ENCODE results near the gene RPL10A. TPM values are rescaled to one million over a fixed set of nuclear protein-coding genes. Genes with fewer than 3 reads are reported as not detected.

RPL10A gene
- polyA plus RNA-seq, 2 of the 4 experiments (the other 2 are of a cell fraction), result 1,150 to 1,645 TPM

DNA sequence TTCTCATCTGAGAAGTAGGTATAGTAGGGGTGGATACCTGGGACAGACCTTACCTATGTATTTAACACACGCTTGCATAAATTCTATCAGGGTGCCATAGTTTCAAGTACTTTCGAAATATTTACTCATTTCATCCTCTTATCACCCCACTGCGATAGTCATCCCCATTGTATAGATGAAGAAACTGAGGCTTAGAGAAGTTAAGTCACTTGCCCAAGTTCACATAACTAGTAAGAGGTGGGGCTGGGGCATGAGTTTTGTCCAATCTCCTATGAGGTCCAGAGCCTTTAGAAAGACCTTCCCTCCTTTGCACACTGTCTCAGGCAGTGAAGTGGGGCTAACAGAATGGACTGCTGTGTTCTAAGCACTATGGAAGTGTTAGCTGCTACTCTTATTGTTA, 38.3 kb downstream of the RPL10A start:
- FAIRE-seq (no peak), ATAC-seq (no peak), DNase-seq (ENCODE audit: low read depth in 1 of 2, low spot score in 1 of 2) (no peak)
- no peak overlapping the region for H3K4me2 ChIP-seq
- no peak overlapping the region for H3K27ac ChIP-seq
- no peak overlapping the region for H3K4me3 ChIP-seq
- no peaks in the 10 kb centered on the region for H3K9me3 ChIP-seq
- H3K4me1 ChIP-seq, result no peaks in the 10 kb centered on the region
- 79% methylated on average over 3 of the region's 3 CpGs for WGBS (ENCODE audit: missing lambda C conversion rate)
- ChIA-PET CTCF (no interaction called here), POLR2A (no interaction called here)
- TF ChIP-seq JUNB (IDR thresholded peaks at IDR 0.05) (no peak), MAFK (IDR thresholded peaks at IDR 0.05; ENCODE audit: partially characterized antibody) (no peak), NFE2L2 (conservative IDR thresholded peaks at IDR 0.05; ENCODE audit: low read length) (no peak), SREBF2 (IDR thresholded peaks at IDR 0.05) (no peak), RARB (CRISPR knock-in tag; IDR thresholded peaks at IDR 0.05) (no peak), NPAS2 (CRISPR knock-in tag; IDR thresholded peaks at IDR 0.05; ENCODE audit: borderline replicate concordance) (no peak), ELK1 (IDR thresholded peaks at IDR 0.05; ENCODE audit: low read depth, low read length) (no peak), KDM5A (IDR thresholded peaks at IDR 0.05) (no peak), BCL3 (IDR thresholded peaks at IDR 0.05) (no peak), FOSB (CRISPR knock-in tag; IDR thresholded peaks at IDR 0.05) (no peak), CEBPB (IDR thresholded peaks at IDR 0.05) (no peak), MAZ (IDR thresholded peaks at IDR 0.05; ENCODE audit: borderline replicate concordance, low read depth, low read length) (no peak), ZNF302 (CRISPR knock-in tag; IDR thresholded peaks at IDR 0.05) (no peak), CTCF (IDR thresholded peaks at IDR 0.05) (no peak), TFCP2L1 (CRISPR knock-in tag; IDR thresholded peaks at IDR 0.05) (no peak), HOXA7 (CRISPR knock-in tag; IDR thresholded peaks at IDR 0.05) (no peak), E2F6 (IDR thresholded peaks at IDR 0.05; ENCODE audit: borderline replicate concordance, low read depth) (no peak)
- TF ChIP-seq, protein P1, sequence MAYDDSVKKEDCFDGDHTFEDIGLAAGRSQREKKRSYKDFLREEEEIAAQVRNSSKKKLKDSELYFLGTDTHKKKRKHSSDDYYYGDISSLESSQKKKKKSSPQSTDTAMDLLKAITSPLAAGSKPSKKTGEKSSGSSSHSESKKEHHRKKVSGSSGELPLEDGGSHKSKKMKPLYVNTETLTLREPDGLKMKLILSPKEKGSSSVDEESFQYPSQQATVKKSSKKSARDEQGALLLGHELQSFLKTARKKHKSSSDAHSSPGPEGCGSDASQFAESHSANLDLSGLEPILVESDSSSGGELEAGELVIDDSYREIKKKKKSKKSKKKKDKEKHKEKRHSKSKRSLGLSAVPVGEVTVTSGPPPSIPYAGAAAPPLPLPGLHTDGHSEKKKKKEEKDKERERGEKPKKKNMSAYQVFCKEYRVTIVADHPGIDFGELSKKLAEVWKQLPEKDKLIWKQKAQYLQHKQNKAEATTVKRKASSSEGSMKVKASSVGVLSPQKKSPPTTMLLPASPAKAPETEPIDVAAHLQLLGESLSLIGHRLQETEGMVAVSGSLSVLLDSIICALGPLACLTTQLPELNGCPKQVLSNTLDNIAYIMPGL (CRISPR knock-in tag; IDR thresholded peaks at IDR 0.05; ENCODE audit: borderline replicate concordance), result no peak
- TF ChIP-seq, protein P2, sequence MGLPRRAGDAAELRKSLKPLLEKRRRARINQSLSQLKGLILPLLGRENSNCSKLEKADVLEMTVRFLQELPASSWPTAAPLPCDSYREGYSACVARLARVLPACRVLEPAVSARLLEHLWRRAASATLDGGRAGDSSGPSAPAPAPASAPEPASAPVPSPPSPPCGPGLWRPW (IDR thresholded peaks at IDR 0.05), result no peak

- ChIA-PET CTCF (no interaction called here), POLR2A (no interaction called here)
- TF ChIP-seq, protein P2 (IDR thresholded peaks at IDR 0.05), result no peak
- TF ChIP-seq MYC (IDR thresholded peaks at IDR 0.05; ENCODE audit: borderline replicate concordance, low read length) (no peak), ZNF302 (CRISPR knock-in tag; IDR thresholded peaks at IDR 0.05) (no peak), NFE2L2 (conservative IDR thresholded peaks at IDR 0.05; ENCODE audit: low read length) (no peak)
- TF ChIP-seq, protein P1 (CRISPR knock-in tag; IDR thresholded peaks at IDR 0.05; ENCODE audit: borderline replicate concordance), result no peak
- no peak overlapping the region for H3K4me2 ChIP-seq
- WGBS (ENCODE audit: missing lambda C conversion rate), result 98% methylated on average over 2 of the region's 2 CpGs
- no peaks in the 10 kb centered on the region for H3K4me1 ChIP-seq
- ATAC-seq, result no peak
- no peaks in the 10 kb centered on the region for H3K9me3 ChIP-seq
- FAIRE-seq, result no peak
- DNase-seq (ENCODE audit: low read depth in 1 of 2, low spot score in 1 of 2), result no peak
- no peak overlapping the region for H3K27ac ChIP-seq
- no peak overlapping the region for H3K4me3 ChIP-seq
These were observed 39.0 kb downstream of the RPL10A start for GRCh38 chr6:35507221-35507620.

Data from A549 (cell line).